HG03378 (cell line): Measurements from ENCODE around the gene INTS7.
"Not testable (repeated sequence)": the region's sequence is repeated elsewhere in the genome, so short reads cannot be mapped to it uniquely, and the experiment has no call there.

Experiments
- ATAC-seq: cut with Tn5 transposase; IDR thresholded peaks from one replicate; pipeline ENCODE4 v1.9.1; 2021; ENCODE audit warnings: mild to moderate bottlenecking, moderate library complexity; ENCODE audit not compliant: unreplicated experiment

INTS7 gene

GRCh38 chr1:211986628-211987254, 48.6 kb downstream of the INTS7 start:
- no peak for ATAC-seq

GRCh38 chr1:211985556-211986264, 49.6 kb downstream of the INTS7 start:
- ATAC-seq, result peak; percentile 83

- ATAC-seq, result no peak
Observed at GRCh38 chr1:211978596-211978995, 56.8 kb downstream of the INTS7 start.

GRCh38 chr1:211975152-211975941, 60.0 kb downstream of the INTS7 start:
- no peak for ATAC-seq

GRCh38 chr1:211973541-211973940, 61.8 kb downstream of the INTS7 start:
- ATAC-seq, result no peak

GRCh38 chr1:211968200-211968834, 67.0 kb downstream of the INTS7 start:
- no peak for ATAC-seq

GRCh38 chr1:211967704-211968103, 67.7 kb downstream of the INTS7 start:
- no peak for ATAC-seq

GRCh38 chr1:211965108-211965805, 70.1 kb downstream of the INTS7 start:
- no peak for ATAC-seq

- no peak for ATAC-seq
Observed at GRCh38 chr1:211959680-211960079, 75.7 kb downstream of the INTS7 start.

- no peak for ATAC-seq
Observed at GRCh38 chr1:211959221-211959620, 76.1 kb downstream of the INTS7 start.

GRCh38 chr1:211954028-211954427, 81.3 kb downstream of the INTS7 start:
- ATAC-seq, result not testable (repeated sequence)

GRCh38 chr1:211953543-211953942, 81.8 kb downstream of the INTS7 start:
- not testable (repeated sequence) for ATAC-seq

GRCh38 chr1:211952299-211952698, 83.1 kb downstream of the INTS7 start:
- no peak for ATAC-seq

GRCh38 chr1:211951856-211952255, 83.5 kb downstream of the INTS7 start:
- ATAC-seq, result peak; percentile 93

GRCh38 chr1:211948377-211948776, 87.0 kb downstream of the INTS7 start:
- ATAC-seq, result no peak

- no peak for ATAC-seq
Observed at GRCh38 chr1:211947396-211948295, 87.7 kb downstream of the INTS7 start.

- no peak for ATAC-seq
Observed at GRCh38 chr1:211944733-211945500, 90.4 kb downstream of the INTS7 start.

GRCh38 chr1:211942583-211942982, 92.8 kb downstream of the INTS7 start:
- no peak for ATAC-seq

- peak; percentile 75 for ATAC-seq
Observed at GRCh38 chr1:211939876-211940468, 95.4 kb downstream of the INTS7 start.
